GM12878 (cell line): Measurements from ENCODE around the gene PSPN. TPM values are rescaled to one million over a fixed set of nuclear protein-coding genes. Genes with fewer than 3 reads are reported as not detected.
"Not testable (repeated sequence)": the region's sequence is repeated elsewhere in the genome, so short reads cannot be mapped to it uniquely, and the experiment has no call there.

ENCODE experiments used
- ATAC-seq: fragments of 200-7000 bp; cut with Tn5 transposase; 3 replicates; pipeline ENCODE4 v1.9.1; 2020; ENCODE audit warnings: mild to moderate bottlenecking, moderate library complexity
- BruUV-seq: library from RNA; stranded (reverse); fragments of 400-500 nt; replicated peaks from 2 replicates; lab custom pipeline; 2021; lab: Mats Ljungman, UMichigan
- CTCF ChIA-PET: fragments of 300-600 bp; sonication (Branson Sonifier 250); formaldehyde crosslinking; extraction: SDS; loops from one replicate; lab custom pipeline; 2021; ENCODE audit warnings: inconsistent platforms; lab: Yijun Ruan, JAX
- POLR2A ChIA-PET: fragments of 350-600 bp; formaldehyde crosslinking; extraction: SDS; loops from one replicate; lab custom pipeline; 2021; ENCODE audit warnings: inconsistent platforms; lab: Charles Lee
- RAD21 ChIA-PET: fragments of 300-600 bp; sonication (Branson Sonifier 250); formaldehyde crosslinking; loops from one replicate; lab custom pipeline; 2023; ENCODE audit warnings: antibody characterized with exemption; ENCODE audit not compliant: unreplicated experiment; lab: Charles Lee
- SMC1A ChIA-PET: fragments of 300-600 bp; sonication (Branson Sonifier 250); formaldehyde crosslinking; loops from one replicate; lab custom pipeline; 2023; ENCODE audit not compliant: unreplicated experiment, uncharacterized antibody; lab: Charles Lee
- DNase-seq: peaks from one replicate; pipeline ENCODE4 v3.0.0-alpha.2; 2011; ENCODE audit warnings: low read depth, low spot score
- FAIRE-seq: peaks from 3 replicates; lab custom pipeline; 2011; peaks lifted over from hg19 to GRCh38; lab: Jason Lieb, UNC
- H2AFZ ChIP-seq: 2 replicates; pipeline ENCODE4 v1.6.0; 2011; ENCODE audit warnings: low read depth, low read length, control low read depth; ENCODE audit not compliant: control insufficient read depth
- H3K27ac ChIP-seq: 2 replicates; pipeline ENCODE4 v1.5.1; 2011; ENCODE audit warnings: control low read depth; ENCODE audit not compliant: control insufficient read depth, insufficient read depth
- H3K27me3 ChIP-seq, 2 experiments: replicated peaks in 1 of 2; 2 replicates each; pipeline versions ENCODE4 v1.6.0 to v1.6.1; 2011; ENCODE audit warnings: low read length in 1 of 2; ENCODE audit not compliant: control insufficient read depth in 2 of 2, insufficient read depth in 2 of 2
- H3K36me3 ChIP-seq, 2 experiments: 2 replicates each; pipeline ENCODE4 v1.5.1; 2011; ENCODE audit warnings: low read length in 1 of 2; ENCODE audit not compliant: control insufficient read depth in 2 of 2, insufficient read depth in 2 of 2
- H3K4me1 ChIP-seq: 2 replicates; pipeline ENCODE4 v1.6.1; 2011; ENCODE audit warnings: mild to moderate bottlenecking, low read length, moderate library complexity, mixed read lengths; ENCODE audit not compliant: control insufficient read depth, insufficient read depth
- H3K4me2 ChIP-seq: 2 replicates; pipeline ENCODE4 v1.6.0; 2011; ENCODE audit warnings: control low read depth; ENCODE audit not compliant: control insufficient read depth, insufficient read depth
- H3K4me3 ChIP-seq: fragments of 200-600 bp; sonication (generic); 2 replicates; pipeline ENCODE4 v1.5.1; 2016
- H3K79me2 ChIP-seq: 2 replicates; pipeline ENCODE4 v1.6.0; 2011; ENCODE audit warnings: low read length; ENCODE audit not compliant: control insufficient read depth, insufficient read depth
- H3K9ac ChIP-seq: 2 replicates; pipeline ENCODE4 v1.8.0; 2011; ENCODE audit warnings: low read length, control low read depth, mixed read lengths; ENCODE audit not compliant: control insufficient read depth, insufficient read depth
- H3K9me3 ChIP-seq: replicated peaks from 3 replicates; pipeline ENCODE4 v1.5.1; 2011; ENCODE audit warnings: mild to moderate bottlenecking, low read length; ENCODE audit not compliant: control insufficient read depth, insufficient read depth
- H4K20me1 ChIP-seq: 2 replicates; pipeline ENCODE4 v1.6.0; 2011; ENCODE audit not compliant: control insufficient read depth, insufficient read depth
- HCFC1 ChIP-seq: fragments of 150-350 bp; IDR thresholded peaks from 2 replicates; pipeline ENCODE4 v1.6.1; 2014; ENCODE audit warnings: low read length
- HDGF ChIP-seq: fragments of 450-650 bp; IDR thresholded peaks from 2 replicates; pipeline ENCODE4 v1.6.1; 2016; ENCODE audit warnings: antibody characterized with exemption
- NBN ChIP-seq: fragments of 450-650 bp; IDR thresholded peaks from 2 replicates; pipeline ENCODE4 v1.6.1; 2016
- PRDM15 ChIP-seq: fragments of 450-650 bp; formaldehyde crosslinking; IDR thresholded peaks from 2 replicates; pipeline ENCODE4 v1.4.0; 2020; ENCODE audit warnings: mild to moderate bottlenecking, moderate library complexity
- WGBS: methylation state at CpG from one replicate; pipeline ENCODE4 v1.1.6; 2016; ENCODE audit warnings: low lambda C conversion rate; ENCODE audit not compliant: insufficient replicate concordance, insufficient coverage; ENCODE audit errors: missing lambda C conversion rate; 5-methylcytosine and 5-hydroxymethylcytosine counted together
- in situ Hi-C: fragments of 300-500 bp; cut with MboI; formaldehyde crosslinking; loops from 9 replicates; pipeline ENCODE4 v1.14.3; 2018; ENCODE audit warnings: mixed read lengths
- intact Hi-C: fragments of 100-400 bp; cut with micrococcal nuclease; formaldehyde crosslinking; loops from one replicate; pipeline ENCODE4 v1.14.2; 2022; ENCODE audit not compliant: unreplicated experiment
- polyA plus RNA-seq, 11 experiments: library from polyadenylated mRNA; depleted of rRNA in 4 of 11; unstranded in 6 of 11; stranded (reverse) in 5 of 11; fragments of >200 nt; fragmentation: Nextera tagmentation in 4 of 11; fragmentation: Illumina TruSeq in 1 of 11; extraction: Ambion mirVana in 4 of 11; extraction: Trizol in 1 of 11; gene quantifications; 1 replicate in 1 of 11; 2 replicates in 10 of 11; pipeline versions ENCODE4 v1.2.1 to v1.2.3, GENCODE V29; 2011 to 2016; ENCODE audit warnings: inconsistent platforms in 2 of 11, missing spikeins in 2 of 11, low read depth in 1 of 11
- total RNA-seq, 4 experiments: library from RNA; depleted of rRNA in 3 of 4; stranded (reverse); fragments of >200 nt in 3 of 4; fragmentation: Illumina TruSeq in 1 of 4; extraction: Trizol in 1 of 4; gene quantifications; 2 replicates each; pipeline versions ENCODE4 v1.2.1 to v1.2.3, GENCODE V29; 2013 to 2021

The PSPN gene
- total and polyA plus RNA-seq, 10 of the 15 experiments (the other 5 are each of a cell fraction or from before 2014, with no cell fraction given) = 0.27 to 1.2 (median 0.66) TPM

- SMC1A ChIA-PET = no interaction called here
- intact Hi-C loops (no loop called here), in situ Hi-C loops (no loop called here)
- Histone ChIP-seq H3K9me3 (no peaks in the 10 kb centered on the region), H3K27me3 (no peaks in the 10 kb centered on the region), H3K79me2 (peaks cover 15% of the 10 kb centered on the region), H4K20me1 (no peaks in the 10 kb centered on the region), H3K27ac (peak overlapping the region; percentile 76), H2AFZ (peak overlapping the region; percentile 47), H3K36me3 (peaks cover 5 to 6% of the 10 kb centered on the region in 2 experiments; a peak in 3 of 4 replicates), H3K4me2 (peak overlapping the region; percentile 88), H3K9ac (peak overlapping the region; percentile 77), H3K4me1 (no peaks in the 10 kb centered on the region), H3K4me3 (peak overlapping the region; percentile 99)
- FAIRE-seq (no peak), ATAC-seq (peak; percentile 44)
- CTCF ChIA-PET = no interaction called here
- 11% methylated on average over 5 of the region's 7 CpGs for WGBS
- RAD21 ChIA-PET = interaction anchor here (1.6 kb wide), 1 partner anchor 10 kb away, joined by 9 read pairs; the partner anchor contains the start of gene ALKBH7
- POLR2A ChIA-PET = interaction anchor here (0.6 to 3.9 kb wide), 3 partner anchors 10 to 180 kb away, joined by 3 to 30 read pairs (median 6); partner anchors contain the start of genes ALKBH7 and KHSRP
- no TSS peak for BruUV-seq
- TF ChIP-seq PRDM15 = no peak
- TF ChIP-seq HDGF = peak; percentile 82; the same call in 1 of the 2 replicates
- TF ChIP-seq NBN = 0 out of 2 replicates have a peak, but pooled peaks have one; percentile 35
- no peak for TF ChIP-seq HCFC1
- TF ChIP-seq, all 136 proteins: peak for 2
- no peak for DNase-seq
Observed at GRCh38 chr19:6362027-6362350, 13.7 kb downstream of the PSPN start.

GRCh38 chr19:6360857-6361216, 14.9 kb downstream of the PSPN start:
- SMC1A ChIA-PET = interaction anchor here (1.0 kb wide), 2 partner anchors 12 to 708 kb away, joined by 3 to 10 read pairs; partner anchors contain the start of gene ALKBH7
- BruUV-seq, H4K20me1 ChIP-seq, H3K27ac ChIP-seq, DNase-seq, intact Hi-C loops, H3K36me3 ChIP-seq, H3K9me3 ChIP-seq, FAIRE-seq, ATAC-seq, H3K9ac ChIP-seq, H3K4me1 ChIP-seq, in situ Hi-C loops, H3K27me3 ChIP-seq: not testable (repeated sequence)
- 63% methylated on average over 10 of the region's 10 CpGs for WGBS
- POLR2A ChIA-PET = interaction anchor here (0.7 to 3.9 kb wide), 3 partner anchors 11 to 139 kb away, joined by 3 to 30 read pairs (median 6); partner anchors contain the start of genes ALKBH7 and KHSRP
- H3K4me2 ChIP-seq = peak overlapping the region; percentile 20; the same call in 1 of the 2 replicates
- 0 out of 2 replicates have a peak overlapping the region, but pooled peaks have one; percentile 22 for H3K4me3 ChIP-seq
- CTCF ChIA-PET = interaction anchor here (0.7 to 1.1 kb wide), 3 partner anchors 12 to 235 kb away, joined by 3 to 6 read pairs (median 3); partner anchors contain the start of gene ALKBH7
- RAD21 ChIA-PET = interaction anchor here (0.7 to 1.6 kb wide), 5 partner anchors 12 to 159 kb away, joined by 3 to 9 read pairs (median 3); partner anchors contain the start of genes ALKBH7, DENND1C and SLC25A23
- H3K79me2 ChIP-seq = peaks cover 15% of the 10 kb centered on the region
- H2AFZ ChIP-seq = peak overlapping the region; percentile 25; the same call in 1 of the 2 replicates

GRCh38 chr19:6360445-6360844, 15.3 kb downstream of the PSPN start:
- H3K4me3 ChIP-seq, H3K27me3 ChIP-seq, in situ Hi-C loops, H3K4me1 ChIP-seq, intact Hi-C loops, H3K9me3 ChIP-seq, H2AFZ ChIP-seq, H3K9ac ChIP-seq, H4K20me1 ChIP-seq, ATAC-seq, FAIRE-seq, DNase-seq, H3K4me2 ChIP-seq, H3K36me3 ChIP-seq, BruUV-seq, H3K27ac ChIP-seq: not testable (repeated sequence)
- RAD21 ChIA-PET = interaction anchor here (0.7 kb wide), 1 partner anchor 160 kb away, joined by 3 read pairs; no protein-coding TSS in a partner anchor
- POLR2A ChIA-PET = interaction anchor here (0.7 kb wide), 1 partner anchor 139 kb away, joined by 3 read pairs; no protein-coding TSS in a partner anchor
- 63% methylated on average over 12 of the region's 12 CpGs for WGBS
- H3K79me2 ChIP-seq = peaks cover 15% of the 10 kb centered on the region
- SMC1A ChIA-PET = interaction anchor here (1.0 kb wide), 1 partner anchor 12 kb away, joined by 10 read pairs; the partner anchor contains the start of gene ALKBH7
- CTCF ChIA-PET = interaction anchor here (0.5 to 1.1 kb wide), 2 partner anchors 11 to 234 kb away, joined by 3 read pairs; no protein-coding TSS in a partner anchor
